A673 (cell line): ENCODE results near the gene ZC3H14. TPM values are rescaled to one million over a fixed set of nuclear protein-coding genes. Genes with fewer than 3 reads are reported as not detected.

Experiments
- BruUV-seq: library from RNA; stranded (reverse); fragments of 400-500 nt; replicated peaks from 2 replicates; lab custom pipeline; 2021; lab: Mats Ljungman, UMichigan
- CTCF ChIA-PET: fragments of 300-600 bp; sonication (Branson Sonifier 250); formaldehyde crosslinking; loops from one replicate; lab custom pipeline; 2022; ENCODE audit warnings: antibody characterized with exemption; lab: Charles Lee
- POLR2A ChIA-PET: fragments of 300-600 bp; sonication (Branson Sonifier 250); formaldehyde crosslinking; loops from one replicate; lab custom pipeline; 2022; ENCODE audit warnings: antibody characterized with exemption; ENCODE audit not compliant: low non-redundant PET; lab: Charles Lee
- DNase-seq: peaks from one replicate; pipeline ENCODE4 v3.0.0-alpha.2; 2015; ENCODE audit warnings: low spot score
- H3K27ac ChIP-seq: fragments of 200-600 bp; sonication (generic); 2 replicates; pipeline ENCODE4 v1.5.1; 2016; ENCODE audit warnings: mixed run types, low read depth, mild to moderate bottlenecking, mixed read lengths, antibody characterized with exemption, low read length; ENCODE audit not compliant: poor library complexity, severe bottlenecking
- H3K27me3 ChIP-seq: fragments of 200-600 bp; sonication (generic); replicated peaks from 2 replicates; pipeline ENCODE4 v1.6.1; 2017; ENCODE audit warnings: mixed run types, low read depth, mild to moderate bottlenecking, mixed read lengths, antibody characterized with exemption, low read length; ENCODE audit not compliant: insufficient read depth, poor library complexity
- H3K36me3 ChIP-seq: fragments of 200-600 bp; sonication (generic); 2 replicates; pipeline ENCODE4 v1.6.1; 2016; ENCODE audit warnings: mixed run types, mild to moderate bottlenecking, mixed read lengths, antibody characterized with exemption, low read length; ENCODE audit not compliant: insufficient read depth, poor library complexity, severe bottlenecking
- H3K4me1 ChIP-seq: fragments of 200-600 bp; sonication (generic); 2 replicates; pipeline ENCODE4 v1.6.1; 2017; ENCODE audit warnings: mixed run types, mild to moderate bottlenecking, mixed read lengths, antibody characterized with exemption, low read length; ENCODE audit not compliant: insufficient read depth, poor library complexity, severe bottlenecking
- H3K4me3 ChIP-seq: fragments of 200-600 bp; sonication (generic); 2 replicates; pipeline ENCODE4 v1.5.1; 2016; ENCODE audit warnings: low read depth, mixed run types, mild to moderate bottlenecking, mixed read lengths, low read length; ENCODE audit not compliant: poor library complexity, severe bottlenecking
- H3K9me3 ChIP-seq: fragments of 200-600 bp; sonication (generic); 2 replicates; pipeline ENCODE4 v1.6.1; 2016; ENCODE audit warnings: mixed run types, low read depth, mild to moderate bottlenecking, mixed read lengths, antibody characterized with exemption, low read length; ENCODE audit not compliant: poor library complexity, severe bottlenecking
- EZH2 ChIP-seq: fragments of 200-600 bp; sonication (generic); IDR thresholded peaks from 2 replicates; pipeline ENCODE4 v1.6.1; 2017; ENCODE audit warnings: borderline replicate concordance, low read depth, mild to moderate bottlenecking, mixed read lengths, antibody characterized with exemption, low read length; ENCODE audit not compliant: poor library complexity, severe bottlenecking
- intact Hi-C: fragments of 100-400 bp; cut with micrococcal nuclease; formaldehyde crosslinking; loops from one replicate; pipeline ENCODE4 v1.10.0; 2022; ENCODE audit not compliant: unreplicated experiment
- total RNA-seq: library from RNA; stranded (reverse); gene quantifications from 2 replicates; pipeline ENCODE4 v1.2.3, GENCODE V29; 2021
- TF ChIP-seq, protein P1 (sequence below): fragments of 300-800, 200-600 bp; sonication (generic); conservative IDR thresholded peaks from 2 replicates; pipeline ENCODE4 v1.5.1; 2017; ENCODE audit warnings: low read depth, mild to moderate bottlenecking, antibody characterized with exemption, low read length, moderate library complexity, mixed read lengths

Gene ZC3H14
- total RNA-seq, 1 experiment from 2014 or later = 93.2 TPM

DNA sequence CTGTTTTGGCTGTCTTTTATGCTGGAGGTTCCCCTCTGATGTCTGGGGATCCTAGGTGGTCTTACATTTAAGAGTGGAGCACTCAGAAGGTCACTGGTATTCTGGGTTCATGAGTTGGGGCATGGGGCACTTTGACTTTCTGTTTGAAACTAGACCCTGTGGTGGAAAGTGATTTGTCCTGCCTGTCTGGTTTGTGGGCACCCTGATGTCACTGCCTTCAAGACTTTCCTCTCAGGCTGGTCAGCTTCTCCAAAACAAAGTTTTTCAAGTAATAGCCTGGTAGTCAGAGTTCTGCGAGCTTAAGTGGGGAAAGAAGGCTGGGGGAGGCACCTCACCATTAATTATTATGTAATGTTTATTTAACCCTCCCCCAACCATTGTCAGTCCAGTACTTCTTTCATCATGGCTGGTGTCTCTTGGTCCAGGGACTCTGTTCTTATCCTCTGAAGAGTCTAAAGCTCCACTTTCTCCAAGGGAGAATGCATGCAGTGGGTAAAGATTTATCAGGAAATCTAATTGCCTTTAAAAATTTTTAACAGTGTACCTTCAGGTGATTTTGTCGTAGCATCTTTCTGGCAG lies 35.3 kb downstream of the ZC3H14 start:
- DNase-seq = no peak
- intact Hi-C loops = no loop called here
- no peaks in the 10 kb centered on the region for H3K4me1 ChIP-seq
- H3K9me3 ChIP-seq = no peaks in the 10 kb centered on the region
- H3K27me3 ChIP-seq = no peaks in the 10 kb centered on the region
- H3K36me3 ChIP-seq = peaks cover 91% of the 10 kb centered on the region
- H3K4me3 ChIP-seq = no peak overlapping the region
- ChIA-PET POLR2A (no interaction called here), CTCF (no interaction called here)
- no TSS peak for BruUV-seq
- TF ChIP-seq, protein P1, sequence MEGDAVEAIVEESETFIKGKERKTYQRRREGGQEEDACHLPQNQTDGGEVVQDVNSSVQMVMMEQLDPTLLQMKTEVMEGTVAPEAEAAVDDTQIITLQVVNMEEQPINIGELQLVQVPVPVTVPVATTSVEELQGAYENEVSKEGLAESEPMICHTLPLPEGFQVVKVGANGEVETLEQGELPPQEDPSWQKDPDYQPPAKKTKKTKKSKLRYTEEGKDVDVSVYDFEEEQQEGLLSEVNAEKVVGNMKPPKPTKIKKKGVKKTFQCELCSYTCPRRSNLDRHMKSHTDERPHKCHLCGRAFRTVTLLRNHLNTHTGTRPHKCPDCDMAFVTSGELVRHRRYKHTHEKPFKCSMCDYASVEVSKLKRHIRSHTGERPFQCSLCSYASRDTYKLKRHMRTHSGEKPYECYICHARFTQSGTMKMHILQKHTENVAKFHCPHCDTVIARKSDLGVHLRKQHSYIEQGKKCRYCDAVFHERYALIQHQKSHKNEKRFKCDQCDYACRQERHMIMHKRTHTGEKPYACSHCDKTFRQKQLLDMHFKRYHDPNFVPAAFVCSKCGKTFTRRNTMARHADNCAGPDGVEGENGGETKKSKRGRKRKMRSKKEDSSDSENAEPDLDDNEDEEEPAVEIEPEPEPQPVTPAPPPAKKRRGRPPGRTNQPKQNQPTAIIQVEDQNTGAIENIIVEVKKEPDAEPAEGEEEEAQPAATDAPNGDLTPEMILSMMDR = no peak
- no peak for TF ChIP-seq EZH2
- no peak overlapping the region for H3K27ac ChIP-seq

DNA sequence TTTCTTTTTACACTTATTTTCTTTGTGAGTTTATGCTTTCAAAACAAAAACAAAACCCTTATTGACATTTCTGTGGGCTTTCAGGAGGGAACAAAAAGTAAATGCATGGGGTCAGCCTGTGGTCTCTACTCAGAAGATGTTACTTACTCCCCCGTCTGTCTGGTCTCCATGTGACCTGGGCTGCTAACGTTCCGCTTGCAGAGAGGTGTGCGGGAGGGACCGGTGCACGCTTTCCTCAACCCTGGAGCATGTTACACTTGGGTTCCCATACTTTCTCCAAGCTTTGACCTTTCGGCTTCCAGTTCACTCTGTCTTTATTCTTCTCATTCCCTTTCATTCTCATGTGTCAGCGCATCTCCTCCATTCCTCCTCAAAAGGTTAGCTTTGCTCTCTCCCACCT lies 36.5 kb downstream of the ZC3H14 start:
- CTCF ChIA-PET = no interaction called here
- TF ChIP-seq, protein P1 = no peak
- TF ChIP-seq EZH2 = no peak
- H3K4me3 ChIP-seq = no peak overlapping the region
- H3K36me3 ChIP-seq = peaks cover 91% of the 10 kb centered on the region
- H3K9me3 ChIP-seq = no peaks in the 10 kb centered on the region
- no peaks in the 10 kb centered on the region for H3K4me1 ChIP-seq
- POLR2A ChIA-PET = no interaction called here
- intact Hi-C loops = no loop called here
- DNase-seq = no peak
- H3K27me3 ChIP-seq = no peaks in the 10 kb centered on the region
- no TSS peak for BruUV-seq
- H3K27ac ChIP-seq = no peak overlapping the region

DNA sequence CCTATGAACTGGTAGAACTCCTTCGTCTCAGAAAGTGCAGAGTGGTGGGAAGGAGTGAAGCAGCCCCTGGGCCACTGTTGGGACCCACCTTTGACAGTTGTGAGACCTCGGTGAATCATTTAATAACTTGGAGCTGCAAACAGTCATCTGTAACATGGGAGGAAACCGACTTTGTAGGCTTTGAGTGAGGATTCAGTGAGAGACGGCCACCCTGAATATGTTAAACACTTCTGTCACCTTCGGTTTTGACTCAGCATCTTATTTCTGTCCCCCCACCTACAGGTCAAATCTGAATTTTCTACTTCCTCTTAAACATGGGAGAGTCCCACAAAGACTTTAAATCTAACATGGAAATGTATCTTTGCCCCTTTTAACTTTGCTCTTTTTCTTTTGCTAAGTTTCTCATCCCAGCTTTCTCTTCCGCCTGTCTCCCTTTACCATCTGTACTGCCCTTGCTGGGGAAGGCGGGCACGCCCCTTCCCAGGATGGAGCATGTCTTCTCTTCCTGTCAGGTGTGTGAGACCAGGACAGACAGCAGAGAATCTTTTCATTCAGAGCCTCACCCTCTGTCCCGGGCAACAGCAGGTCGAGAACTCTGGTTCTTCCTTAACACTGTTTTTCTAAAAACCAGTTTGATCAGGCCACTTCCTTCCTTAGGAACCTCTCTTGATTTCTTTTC lies 37.1 kb downstream of the ZC3H14 start:
- no TSS peak for BruUV-seq
- ChIA-PET POLR2A (no interaction called here), CTCF (no interaction called here)
- H3K4me3 ChIP-seq = no peak overlapping the region
- H3K36me3 ChIP-seq = peaks cover 86% of the 10 kb centered on the region
- no peaks in the 10 kb centered on the region for H3K9me3 ChIP-seq
- no peaks in the 10 kb centered on the region for H3K4me1 ChIP-seq
- no peaks in the 10 kb centered on the region for H3K27me3 ChIP-seq
- intact Hi-C loops = no loop called here
- TF ChIP-seq EZH2 = no peak
- TF ChIP-seq, protein P1 = no peak
- no peak for DNase-seq
- H3K27ac ChIP-seq = no peak overlapping the region
